HCT116 (cell line): Measurements from ENCODE around the gene RGS6. TPM values are rescaled to one million over a fixed set of nuclear protein-coding genes. Genes with fewer than 3 reads are reported as not detected.

Experiments
- ATAC-seq: fragments of 200-7000 bp; cut with Tn5 transposase; 2 replicates; pipeline ENCODE4 v1.9.1; 2020; ENCODE audit warnings: mild to moderate bottlenecking, moderate library complexity
- BruUV-seq: library from RNA; stranded (reverse); fragments of 400-500 nt; replicated peaks from 2 replicates; lab custom pipeline; 2021; lab: Mats Ljungman, UMichigan
- CTCF ChIA-PET: fragments of 300-600 bp; sonication (Branson Sonifier 250); formaldehyde crosslinking; loops from one replicate; lab custom pipeline; 2021; ENCODE audit warnings: antibody characterized with exemption; lab: Charles Lee
- POLR2A ChIA-PET: fragments of 300-600, 350-600 bp; sonication (Branson Sonifier 250); formaldehyde crosslinking; loops from one replicate; lab custom pipeline; 2021; ENCODE audit warnings: antibody characterized with exemption; lab: Charles Lee
- RAD21 ChIA-PET, 2 experiments: fragments of 300-600 bp; sonication (Branson Sonifier 250); formaldehyde crosslinking; loops; one replicate each; lab custom pipeline; 2023; ENCODE audit warnings: low total read pairs in 2 of 2; ENCODE audit not compliant: uncharacterized antibody in 2 of 2, unreplicated experiment in 2 of 2, low non-redundant PET in 1 of 2; lab: Charles Lee
- DNase-seq: peaks from one replicate; pipeline ENCODE4 v3.0.0-alpha.2; 2010; ENCODE audit warnings: low read depth, low spot score
- H2AFZ ChIP-seq: fragments of 200-600 bp; shearing (Covaris generic), sonication (generic); 2 replicates; pipeline ENCODE4 v1.6.1; 2017; ENCODE audit warnings: low read depth, mixed run types, mixed read lengths, antibody characterized with exemption, low read length; ENCODE audit not compliant: poor library complexity, severe bottlenecking
- H3K27ac ChIP-seq: 2 replicates; pipeline ENCODE4 v1.5.1; 2012; ENCODE audit warnings: low read depth, low read length
- H3K27me3 ChIP-seq: fragments of 200-600 bp; sonication (generic); 2 replicates; pipeline ENCODE4 v1.6.1; 2016; ENCODE audit warnings: mixed run types, low read length, mixed read lengths; ENCODE audit not compliant: insufficient read depth
- H3K36me3 ChIP-seq, 2 experiments: fragments of 200-500 bp in 1 of 2; fragments of 200-600 bp in 1 of 2; sonication (Bioruptor generic) in 1 of 2; sonication (generic) in 1 of 2; 2 replicates each; pipeline versions ENCODE4 v1.5.1 to v1.6.1; 2014 to 2016; ENCODE audit warnings: low read length in 2 of 2, inconsistent platforms in 1 of 2, mixed read lengths in 1 of 2, mixed run types in 1 of 2; ENCODE audit not compliant: insufficient read depth in 2 of 2, control insufficient read depth in 1 of 2
- H3K4me1 ChIP-seq, 2 experiments: fragments of 200-600 bp in 1 of 2; sonication (generic) in 1 of 2; 2 replicates each; pipeline versions ENCODE4 v1.5.1 to v1.6.1; 2012 to 2017; ENCODE audit warnings: low read length in 2 of 2, inconsistent platforms in 1 of 2, mild to moderate bottlenecking in 1 of 2, mixed read lengths in 1 of 2, mixed run types in 1 of 2, moderate library complexity in 1 of 2; ENCODE audit not compliant: insufficient read depth in 2 of 2, control insufficient read depth in 1 of 2
- H3K4me2 ChIP-seq: fragments of 200-600 bp; sonication (generic); 2 replicates; pipeline ENCODE4 v1.6.1; 2017; ENCODE audit warnings: mixed run types, low read length, mixed read lengths
- H3K4me3 ChIP-seq, 2 experiments: fragments of 200-600 bp in 1 of 2; sonication (generic) in 1 of 2; replicated peaks in 1 of 2; 2 replicates each; pipeline ENCODE4 v1.5.1; 2011 to 2016; ENCODE audit warnings: low read length in 2 of 2, control low read depth in 1 of 2, low read depth in 1 of 2, mild to moderate bottlenecking in 1 of 2, mixed read lengths in 1 of 2, mixed run types in 1 of 2
- H3K79me2 ChIP-seq: fragments of 200-600 bp; sonication (generic); 2 replicates; pipeline ENCODE4 v1.6.1; 2017; ENCODE audit warnings: mild to moderate bottlenecking, mixed run types, low read length, moderate library complexity, mixed read lengths; ENCODE audit not compliant: insufficient read depth
- H3K9ac ChIP-seq: fragments of 200-600 bp; sonication (generic); 2 replicates; pipeline ENCODE4 v1.6.1; 2016; ENCODE audit warnings: low read length, mixed read lengths
- H3K9me2 ChIP-seq: fragments of 200-600 bp; sonication (generic), shearing (Covaris generic); 2 replicates; pipeline ENCODE4 v1.6.1; 2017; ENCODE audit warnings: mixed run types, mild to moderate bottlenecking, moderate library complexity; ENCODE audit not compliant: insufficient read depth
- H3K9me3 ChIP-seq, 2 experiments: fragments of 200-500 bp in 1 of 2; fragments of 200-600 bp in 1 of 2; sonication (Bioruptor generic) in 1 of 2; sonication (generic) in 1 of 2; 2 replicates each; pipeline ENCODE4 v1.6.1; 2014 to 2017; ENCODE audit warnings: low read length in 2 of 2, mixed read lengths in 2 of 2, inconsistent platforms in 1 of 2, low read depth in 1 of 2, mild to moderate bottlenecking in 1 of 2, mixed run types in 1 of 2, moderate library complexity in 1 of 2; ENCODE audit not compliant: control insufficient read depth in 1 of 2, insufficient read depth in 1 of 2
- H4K20me1 ChIP-seq: fragments of 200-600 bp; sonication (generic), shearing (Covaris generic); 2 replicates; pipeline ENCODE4 v1.6.1; 2017; ENCODE audit warnings: mixed run types, mild to moderate bottlenecking, moderate library complexity; ENCODE audit not compliant: insufficient read depth
- CTCF ChIP-seq, 3 experiments: fragments of 200-600 bp in 1 of 3; sonication (generic) in 1 of 3; IDR thresholded peaks in 2 of 3; conservative IDR thresholded peaks in 1 of 3; 2 replicates each; pipeline ENCODE4 v1.5.1; 2012 to 2017; ENCODE audit warnings: low read depth in 2 of 3, low read length in 2 of 3, antibody characterized with exemption in 1 of 3, borderline replicate concordance in 1 of 3, control low read depth in 1 of 3, mild to moderate bottlenecking in 1 of 3, mixed read lengths in 1 of 3, mixed run types in 1 of 3, moderate library complexity in 1 of 3; ENCODE audit not compliant: insufficient read depth in 1 of 3
- ELF1 ChIP-seq: IDR thresholded peaks from 2 replicates; pipeline ENCODE4 v1.6.1; 2012; ENCODE audit warnings: low read depth, borderline replicate concordance
- MAX ChIP-seq: IDR thresholded peaks from 2 replicates; pipeline ENCODE4 v1.6.1; 2012
- POLR2A ChIP-seq: IDR thresholded peaks from 2 replicates; pipeline ENCODE4 v1.7.0; 2011; ENCODE audit warnings: borderline replicate concordance; ENCODE audit not compliant: insufficient read depth, insufficient read length; ENCODE audit errors: extremely low read depth
- ZBTB33 ChIP-seq: IDR thresholded peaks from 2 replicates; pipeline ENCODE4 v1.6.1; 2011; ENCODE audit warnings: mild to moderate bottlenecking, low read length, moderate library complexity; ENCODE audit not compliant: insufficient replicate concordance; ENCODE audit errors: extremely low read depth
- intact Hi-C: fragments of 100-400 bp; cut with micrococcal nuclease; formaldehyde crosslinking; loops from 2 replicates; pipeline ENCODE4 v1.10.0; 2022
- total RNA-seq: library from RNA; stranded (reverse); gene quantifications from one replicate; pipeline ENCODE4 v1.2.1, GENCODE V29; 2021; ENCODE audit not compliant: unreplicated experiment

RGS6 gene
- total RNA-seq, 1 experiment from 2014 or later = 4.7 TPM

- intact Hi-C loops = no loop called here
- H3K4me2 ChIP-seq = no peak overlapping the region
- H3K4me3 ChIP-seq = no peak overlapping the region
- no peaks in the 10 kb centered on the region for H4K20me1 ChIP-seq
- ChIA-PET RAD21 (no interaction called here), CTCF (no interaction called here), POLR2A (no interaction called here)
- no peak overlapping the region for H3K9ac ChIP-seq
- H3K36me3 ChIP-seq = no peaks in the 10 kb centered on the region
- no peaks in the 10 kb centered on the region for H3K79me2 ChIP-seq
- H3K27ac ChIP-seq = no peak overlapping the region
- TF ChIP-seq ELF1 = no peak
- TF ChIP-seq ZBTB33 = no peak
- TF ChIP-seq POLR2A = no peak
- TF ChIP-seq MAX = no peak
- no peak for TF ChIP-seq CTCF (IDR thresholded peaks at IDR 0.05 in 2 of 3, conservative IDR thresholded peaks at IDR 0.05 in 1 of 3; ENCODE audit: borderline replicate concordance in 1 of 3, insufficient read depth in 1 of 3, low read depth in 2 of 3, low read length in 2 of 3)
- BruUV-seq = no TSS peak
- H3K4me1 ChIP-seq = no peaks in the 10 kb centered on the region
- no peak overlapping the region for H2AFZ ChIP-seq
- no peak for DNase-seq
- no peak for ATAC-seq
- no peaks in the 10 kb centered on the region for H3K9me3 ChIP-seq
- H3K27me3 ChIP-seq = peaks cover 20% of the 10 kb centered on the region; the same call in 1 of the 2 replicates
- H3K9me2 ChIP-seq = no peaks in the 10 kb centered on the region
These were observed 651.4 kb downstream of the RGS6 start for GRCh38 chr14:72583316-72584272.
